Astrocyte (in vitro differentiated cells and primary cell): Measurements from ENCODE around the gene ISLR2. TPM values are rescaled to one million over a fixed set of nuclear protein-coding genes. Genes with fewer than 3 reads are reported as not detected.
A peak's percentile ranks its signal among the peaks of the same experiment; 100 is the strongest.

ENCODE experiments used
- DNase-seq: peaks from one replicate; pipeline ENCODE4 v3.0.0-alpha.2; 2010; ENCODE audit warnings: low read depth
- FAIRE-seq: peaks from 2 replicates; lab custom pipeline; 2011; peaks lifted over from hg19 to GRCh38; lab: Jason Lieb, UNC
- H2AFZ ChIP-seq: 2 replicates; pipeline ENCODE4 v1.6.0; 2012; ENCODE audit warnings: low read depth, low read length, inconsistent platforms
- H3K27ac ChIP-seq: 2 replicates; pipeline ENCODE4 v1.5.1; 2011; ENCODE audit warnings: low read depth, low read length, inconsistent platforms
- H3K27me3 ChIP-seq: 2 replicates; pipeline ENCODE4 v1.6.0; 2011; ENCODE audit warnings: low read length, inconsistent platforms; ENCODE audit not compliant: insufficient read depth
- H3K36me3 ChIP-seq: 2 replicates; pipeline ENCODE4 v1.5.1; 2011; ENCODE audit warnings: low read length, inconsistent platforms; ENCODE audit not compliant: insufficient read depth
- H3K4me1 ChIP-seq: 2 replicates; pipeline ENCODE4 v1.5.1; 2011; ENCODE audit warnings: low read length, inconsistent platforms; ENCODE audit not compliant: insufficient read depth
- H3K4me2 ChIP-seq: 2 replicates; pipeline ENCODE4 v1.6.0; 2012; ENCODE audit warnings: low read length, inconsistent platforms
- H3K4me3 ChIP-seq: 2 replicates; pipeline ENCODE4 v1.5.1; 2011; ENCODE audit warnings: low read depth, mild to moderate bottlenecking, low read length, inconsistent platforms; ENCODE audit not compliant: insufficient read depth
- H3K79me2 ChIP-seq: 2 replicates; pipeline ENCODE4 v1.6.0; 2012; ENCODE audit warnings: mild to moderate bottlenecking, low read length, inconsistent platforms; ENCODE audit not compliant: insufficient read depth
- H3K9ac ChIP-seq: 2 replicates; pipeline ENCODE4 v1.6.0; 2012; ENCODE audit warnings: mild to moderate bottlenecking, low read length, inconsistent platforms
- H3K9me3 ChIP-seq: 2 replicates; pipeline ENCODE4 v1.5.1; 2012; ENCODE audit warnings: low read depth, mild to moderate bottlenecking, low read length, inconsistent platforms; ENCODE audit not compliant: insufficient read depth
- H4K20me1 ChIP-seq: 2 replicates; pipeline ENCODE4 v1.6.0; 2012; ENCODE audit warnings: low read length, inconsistent platforms; ENCODE audit not compliant: insufficient read depth
- H3K27ac Mint-ChIP-seq: one replicate; pipeline ENCODE4 v1.8.0; 2021; ENCODE audit warnings: mild to moderate bottlenecking, mixed read lengths; ENCODE audit not compliant: unreplicated experiment
- H3K27me3 Mint-ChIP-seq: one replicate; pipeline ENCODE4 v1.8.0; 2021; ENCODE audit warnings: low read depth, mixed read lengths; ENCODE audit not compliant: unreplicated experiment
- H3K36me3 Mint-ChIP-seq: one replicate; pipeline ENCODE4 v1.8.0; 2021; ENCODE audit warnings: low read depth, mixed read lengths; ENCODE audit not compliant: unreplicated experiment
- H3K4me1 Mint-ChIP-seq: one replicate; pipeline ENCODE4 v1.8.0; 2021; ENCODE audit warnings: low read depth, mixed read lengths; ENCODE audit not compliant: unreplicated experiment
- H3K4me3 Mint-ChIP-seq: one replicate; pipeline ENCODE4 v1.8.0; 2021; ENCODE audit warnings: mild to moderate bottlenecking, moderate library complexity, mixed read lengths; ENCODE audit not compliant: unreplicated experiment
- H3K9me3 Mint-ChIP-seq: one replicate; pipeline ENCODE4 v1.8.0; 2021; ENCODE audit warnings: mild to moderate bottlenecking, mixed read lengths; ENCODE audit not compliant: unreplicated experiment
- CTCF ChIP-seq: IDR thresholded peaks from 2 replicates; pipeline ENCODE4 v1.5.1; 2011; ENCODE audit warnings: low read depth, mild to moderate bottlenecking, inconsistent platforms, low read length, moderate library complexity; ENCODE audit not compliant: insufficient read depth
- EZH2 ChIP-seq: IDR thresholded peaks from 2 replicates; pipeline ENCODE4 v1.6.1; 2012; ENCODE audit warnings: mild to moderate bottlenecking, low read length, inconsistent platforms; ENCODE audit not compliant: insufficient read depth
- total RNA-seq: library from RNA; stranded (reverse); gene quantifications from 2 replicates; pipeline ENCODE4 v1.2.1, GENCODE V29; 2021

Gene ISLR2
- total RNA-seq, 1 donor from 2014 or later = 0.14 TPM

DNA sequence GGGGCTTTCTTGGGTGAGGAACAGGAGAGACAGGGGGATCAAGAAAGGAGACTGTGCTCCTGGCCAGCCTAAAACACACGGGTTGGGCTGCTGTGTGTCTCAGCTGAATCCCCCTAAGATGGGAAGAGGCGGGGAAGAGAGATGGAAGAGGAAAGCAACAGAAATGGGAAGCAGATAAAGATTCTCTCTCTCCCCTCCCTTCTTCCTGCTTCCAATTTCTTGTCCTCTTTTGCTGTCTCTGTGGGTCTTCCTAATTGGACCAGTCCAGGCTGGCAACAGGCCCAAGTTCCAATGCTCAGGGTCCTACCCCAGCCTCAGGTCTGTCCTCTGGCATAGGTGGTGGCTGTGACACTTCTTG, 7.1 kb downstream of the ISLR2 start:
- peaks cover 46% of the 10 kb centered on the region for H3K27me3 Mint-ChIP-seq
- peak overlapping the region; percentile 83 for H3K4me2 ChIP-seq

GRCh38 chr15:74138642-74139041, 8.3 kb downstream of the ISLR2 start:
- H3K27me3 ChIP-seq = peaks cover 12% of the 10 kb centered on the region
- no peak for FAIRE-seq
- H3K4me1 Mint-ChIP-seq = peaks cover 7% of the 10 kb centered on the region

More for the DNA sequence above, 7.1 kb downstream of the ISLR2 start:
- Mint-ChIP-seq H3K4me3 (no peak overlapping the region), H3K9me3 (peaks cover 12% of the 10 kb centered on the region), H3K4me1 (peaks cover 7% of the 10 kb centered on the region), H3K27ac (peak overlapping the region; percentile 71), H3K36me3 (no peaks in the 10 kb centered on the region)
- DNase-seq (no peak), FAIRE-seq (no peak)
- Histone ChIP-seq H3K9me3 (peaks cover 12% of the 10 kb centered on the region), H3K36me3 (no peaks in the 10 kb centered on the region), H4K20me1 (no peaks in the 10 kb centered on the region), H3K4me1 (peaks cover 18% of the 10 kb centered on the region), H3K27ac (no peak overlapping the region), H2AFZ (no peak overlapping the region), H3K4me3 (no peak overlapping the region), H3K9ac (no peak overlapping the region), H3K27me3 (peaks cover 24% of the 10 kb centered on the region), H3K79me2 (no peaks in the 10 kb centered on the region)
- no peak for TF ChIP-seq CTCF
- no peak for TF ChIP-seq EZH2

More at GRCh38 chr15:74138642-74139041, 8.3 kb downstream of the ISLR2 start:
- H3K27ac ChIP-seq = no peak overlapping the region
- Mint-ChIP-seq H3K27ac (no peak overlapping the region), H3K36me3 (no peaks in the 10 kb centered on the region), H3K4me3 (no peak overlapping the region), H3K27me3 (peaks cover 37% of the 10 kb centered on the region), H3K9me3 (peaks cover 8% of the 10 kb centered on the region)
- H3K4me2 ChIP-seq = no peak overlapping the region
- H3K9me3 ChIP-seq = peaks cover 4% of the 10 kb centered on the region
- no peaks in the 10 kb centered on the region for H4K20me1 ChIP-seq
- H3K4me1 ChIP-seq = peaks cover 18% of the 10 kb centered on the region
- H2AFZ ChIP-seq = no peak overlapping the region
- no peaks in the 10 kb centered on the region for H3K79me2 ChIP-seq
- H3K9ac ChIP-seq = no peak overlapping the region
- no peak for DNase-seq
- no peaks in the 10 kb centered on the region for H3K36me3 ChIP-seq
- no peak overlapping the region for H3K4me3 ChIP-seq
- TF ChIP-seq CTCF (no peak), EZH2 (no peak)
